ENCODE measurements around the gene RBM38.

GRCh38 chr20:57450931-57451330 is 59.7 kb downstream of the RBM38 start:
- TF ChIP-seq, protein P1, sequence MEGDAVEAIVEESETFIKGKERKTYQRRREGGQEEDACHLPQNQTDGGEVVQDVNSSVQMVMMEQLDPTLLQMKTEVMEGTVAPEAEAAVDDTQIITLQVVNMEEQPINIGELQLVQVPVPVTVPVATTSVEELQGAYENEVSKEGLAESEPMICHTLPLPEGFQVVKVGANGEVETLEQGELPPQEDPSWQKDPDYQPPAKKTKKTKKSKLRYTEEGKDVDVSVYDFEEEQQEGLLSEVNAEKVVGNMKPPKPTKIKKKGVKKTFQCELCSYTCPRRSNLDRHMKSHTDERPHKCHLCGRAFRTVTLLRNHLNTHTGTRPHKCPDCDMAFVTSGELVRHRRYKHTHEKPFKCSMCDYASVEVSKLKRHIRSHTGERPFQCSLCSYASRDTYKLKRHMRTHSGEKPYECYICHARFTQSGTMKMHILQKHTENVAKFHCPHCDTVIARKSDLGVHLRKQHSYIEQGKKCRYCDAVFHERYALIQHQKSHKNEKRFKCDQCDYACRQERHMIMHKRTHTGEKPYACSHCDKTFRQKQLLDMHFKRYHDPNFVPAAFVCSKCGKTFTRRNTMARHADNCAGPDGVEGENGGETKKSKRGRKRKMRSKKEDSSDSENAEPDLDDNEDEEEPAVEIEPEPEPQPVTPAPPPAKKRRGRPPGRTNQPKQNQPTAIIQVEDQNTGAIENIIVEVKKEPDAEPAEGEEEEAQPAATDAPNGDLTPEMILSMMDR (IDR thresholded peaks at IDR 0.05; ENCODE audit: low read depth, low read length): no peak; the same call in 1 of the 2 replicates
- no peak for TF ChIP-seq EZH2phosphoT487 (IDR thresholded peaks at IDR 0.05; ENCODE audit: low read depth)
